Trophoblast cell (in vitro differentiated cells and primary cell): ENCODE results near the gene ENPP6.

ENCODE experiments used
- DNase-seq, 2 donors: peaks; one replicate each; pipeline ENCODE4 v3.0.0-alpha.2; 2016
- H2AFZ ChIP-seq: 2 replicates; pipeline ENCODE4 v1.6.1; 2013; ENCODE audit warnings: low read length, moderate library complexity, mild to moderate bottlenecking; ENCODE audit not compliant: insufficient read depth, poor library complexity
- H2AK5ac ChIP-seq: 2 replicates; pipeline ENCODE4 v1.6.1; 2013; ENCODE audit warnings: mild to moderate bottlenecking, low read length
- H2BK120ac ChIP-seq: 2 replicates; pipeline ENCODE4 v1.6.1; 2013; ENCODE audit warnings: low read length, mild to moderate bottlenecking, moderate library complexity; ENCODE audit not compliant: insufficient read depth, poor library complexity
- H2BK12ac ChIP-seq: 2 replicates; pipeline ENCODE4 v1.6.1; 2013; ENCODE audit warnings: mild to moderate bottlenecking, low read length, moderate library complexity
- H2BK5ac ChIP-seq: 2 replicates; pipeline ENCODE4 v1.6.1; 2013; ENCODE audit warnings: low read length, low read depth, moderate library complexity, mild to moderate bottlenecking; ENCODE audit not compliant: poor library complexity
- H3K14ac ChIP-seq: 2 replicates; pipeline ENCODE4 v1.6.1; 2013; ENCODE audit warnings: mild to moderate bottlenecking, low read length
- H3K18ac ChIP-seq: 2 replicates; pipeline ENCODE4 v1.6.1; 2013; ENCODE audit warnings: mild to moderate bottlenecking, low read length
- H3K23ac ChIP-seq: 2 replicates; pipeline ENCODE4 v1.6.1; 2013; ENCODE audit warnings: low read length
- H3K27ac ChIP-seq: 2 replicates; pipeline ENCODE4 v1.5.1; 2013; ENCODE audit warnings: low read depth, mild to moderate bottlenecking, inconsistent platforms, low read length, moderate library complexity
- H3K27me3 ChIP-seq: 2 replicates; pipeline ENCODE4 v1.6.1; 2013; ENCODE audit warnings: inconsistent platforms, mild to moderate bottlenecking, low read length, moderate library complexity; ENCODE audit not compliant: insufficient read depth
- H3K36me3 ChIP-seq, 2 experiments: 1 replicate in 1 of 2; 2 replicates in 1 of 2; pipeline ENCODE4 v1.6.1; 2013; ENCODE audit warnings: low read length in 2 of 2, mild to moderate bottlenecking in 2 of 2, moderate library complexity in 1 of 2; ENCODE audit not compliant: insufficient read depth in 2 of 2, control insufficient read depth in 1 of 2
- H3K4ac ChIP-seq: 2 replicates; pipeline ENCODE4 v1.6.1; 2013; ENCODE audit warnings: low read depth, mild to moderate bottlenecking, low read length, moderate library complexity
- H3K4me1 ChIP-seq, 2 experiments: 1 replicate in 1 of 2; 2 replicates in 1 of 2; pipeline ENCODE4 v1.6.1; 2013; ENCODE audit warnings: low read length in 2 of 2, mild to moderate bottlenecking in 2 of 2, moderate library complexity in 1 of 2; ENCODE audit not compliant: insufficient read depth in 2 of 2, control insufficient read depth in 1 of 2
- H3K4me2 ChIP-seq: 2 replicates; pipeline ENCODE4 v1.6.1; 2013; ENCODE audit warnings: inconsistent platforms, mild to moderate bottlenecking, low read length, moderate library complexity
- H3K4me3 ChIP-seq: 2 replicates; pipeline ENCODE4 v1.5.1; 2013; ENCODE audit warnings: mild to moderate bottlenecking, low read depth, low read length, inconsistent platforms
- H3K79me1 ChIP-seq: one replicate; pipeline ENCODE4 v1.6.1; 2013; ENCODE audit warnings: low read length
- H3K79me2 ChIP-seq: 2 replicates; pipeline ENCODE4 v1.6.1; 2013; ENCODE audit warnings: low read length, mild to moderate bottlenecking; ENCODE audit not compliant: control insufficient read depth, insufficient read depth, poor library complexity
- H3K9ac ChIP-seq: 2 replicates; pipeline ENCODE4 v1.6.1; 2013; ENCODE audit warnings: mild to moderate bottlenecking, low read length
- H3K9me3 ChIP-seq: 2 replicates; pipeline ENCODE4 v1.6.1; 2013; ENCODE audit warnings: low read depth, mild to moderate bottlenecking, control low read depth, inconsistent platforms, low read length; ENCODE audit not compliant: insufficient read depth
- H4K12ac ChIP-seq: 2 replicates; pipeline ENCODE4 v1.6.1; 2013; ENCODE audit warnings: low read depth, mild to moderate bottlenecking, low read length, moderate library complexity
- H4K8ac ChIP-seq: 2 replicates; pipeline ENCODE4 v1.6.1; 2013; ENCODE audit warnings: low read depth, mild to moderate bottlenecking, low read length, moderate library complexity
- H4K91ac ChIP-seq: one replicate; pipeline ENCODE4 v1.6.1; 2013; ENCODE audit warnings: low read depth, mild to moderate bottlenecking, low read length, moderate library complexity
- WGBS: extraction: QIAGEN DNeasy Blood & Tissue Kit; methylation state at CpG from one replicate; pipeline ENCODE4 v1.1.7; 2013; ENCODE audit warnings: missing lambda C conversion rate; ENCODE audit not compliant: insufficient read length, insufficient coverage; ENCODE audit errors: extremely low coverage; 5-methylcytosine and 5-hydroxymethylcytosine counted together

The ENPP6 gene

DNA sequence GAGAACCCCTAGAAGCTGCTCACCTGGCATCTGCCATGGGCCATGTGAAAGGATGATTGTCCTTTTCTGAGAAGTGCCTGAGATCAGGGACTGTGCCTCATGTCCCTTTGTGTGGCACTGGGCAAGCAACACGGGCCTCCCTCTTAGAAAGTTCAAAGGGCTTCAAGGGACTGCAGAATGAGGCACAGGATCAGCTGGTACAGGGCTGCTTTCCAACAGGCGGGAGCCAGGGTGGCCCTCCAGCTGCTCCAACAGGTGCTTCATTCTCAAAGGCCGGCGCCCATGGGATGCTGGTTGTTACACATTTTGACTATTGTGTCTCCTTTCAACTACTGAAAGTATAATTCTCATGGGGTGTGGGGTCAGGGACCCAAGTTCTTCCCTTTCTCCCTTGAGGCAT lies 114.7 kb downstream of the ENPP6 start:
- Histone ChIP-seq H3K79me1 (no peaks in the 10 kb centered on the region), H3K4me2 (no peak overlapping the region), H3K4me3 (no peak overlapping the region), H3K9ac (no peak overlapping the region), H4K91ac (no peak overlapping the region), H4K8ac (no peak overlapping the region), H3K36me3 (no peaks in the 10 kb centered on the region), H4K12ac (no peak overlapping the region), H3K23ac (no peak overlapping the region), H2BK5ac (no peak overlapping the region), H3K79me2 (no peaks in the 10 kb centered on the region), H3K9me3 (peaks cover 1% of the 10 kb centered on the region), H2AK5ac (no peak overlapping the region), H3K27ac (no peak overlapping the region), H2BK12ac (no peak overlapping the region), H3K14ac (no peak overlapping the region), H3K4ac (no peak overlapping the region), H3K27me3 (no peaks in the 10 kb centered on the region), H3K18ac (no peak overlapping the region), H2AFZ (no peak overlapping the region), H3K4me1 (peaks cover 4 to 9% of the 10 kb centered on the region in 2 experiments), H2BK120ac (no peak overlapping the region)
- no CpG with 5 or more reads among the region's 4 CpGs for WGBS
- DNase-seq = no peak

DNA sequence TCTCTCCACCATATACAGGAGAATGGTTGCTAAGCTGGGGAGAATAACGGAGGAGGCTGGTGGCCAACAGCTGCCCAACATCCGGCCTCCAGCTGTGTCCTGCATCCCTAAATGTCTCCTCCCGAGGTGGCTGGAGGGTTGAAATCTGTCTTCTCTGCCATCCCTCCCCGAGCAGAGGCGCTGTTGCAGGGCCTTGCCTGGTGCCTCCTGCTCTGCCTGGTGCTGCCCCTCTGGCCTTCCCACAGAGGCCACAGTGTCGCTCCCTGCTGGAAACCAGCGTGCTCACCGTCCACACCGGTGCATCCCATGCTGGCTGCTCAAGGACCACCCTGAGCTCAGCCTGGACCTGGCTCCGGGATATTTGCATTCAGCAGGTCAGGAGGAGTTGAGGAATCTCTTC lies 115.2 kb downstream of the ENPP6 start:
- no peak overlapping the region for H2BK5ac ChIP-seq
- peaks cover 4 to 9% of the 10 kb centered on the region in 2 experiments for H3K4me1 ChIP-seq
- no peak overlapping the region for H3K23ac ChIP-seq
- no peak for DNase-seq
- H4K91ac ChIP-seq = no peak overlapping the region
- no peak overlapping the region for H2AFZ ChIP-seq
- H3K9me3 ChIP-seq = peaks cover 1% of the 10 kb centered on the region
- no peaks in the 10 kb centered on the region for H3K36me3 ChIP-seq
- no peak overlapping the region for H4K8ac ChIP-seq
- no peak overlapping the region for H3K4me2 ChIP-seq
- no peak overlapping the region for H3K4ac ChIP-seq
- no peak overlapping the region for H3K18ac ChIP-seq
- H3K27me3 ChIP-seq = no peaks in the 10 kb centered on the region
- no peaks in the 10 kb centered on the region for H3K79me2 ChIP-seq
- H3K14ac ChIP-seq = no peak overlapping the region
- H3K79me1 ChIP-seq = no peaks in the 10 kb centered on the region
- WGBS = no CpG with 5 or more reads among the region's 10 CpGs
- H3K4me3 ChIP-seq = peak overlapping the region; percentile 1
- H3K9ac ChIP-seq = no peak overlapping the region
- H2AK5ac ChIP-seq = no peak overlapping the region
- no peak overlapping the region for H2BK120ac ChIP-seq
- no peak overlapping the region for H4K12ac ChIP-seq
- no peak overlapping the region for H3K27ac ChIP-seq
- H2BK12ac ChIP-seq = no peak overlapping the region

DNA sequence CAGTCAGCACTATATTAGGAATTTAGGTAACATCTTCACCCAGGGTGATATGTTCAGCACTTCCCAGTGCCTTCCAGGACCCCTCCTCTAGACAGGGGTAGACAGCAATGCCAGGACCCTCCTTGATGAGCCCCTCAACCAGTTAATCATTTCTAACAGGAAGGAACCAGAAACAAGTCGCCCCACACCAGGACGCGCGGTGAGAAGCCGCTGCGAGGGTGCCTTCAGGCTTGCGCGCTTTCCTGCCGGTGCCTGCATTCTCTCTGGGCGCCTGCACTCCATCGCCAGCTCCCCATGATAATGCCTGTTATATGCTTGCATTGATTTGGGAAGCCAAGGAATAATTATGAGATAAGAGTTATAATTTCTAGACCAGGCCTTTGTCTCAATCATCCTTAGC lies 116.0 kb downstream of the ENPP6 start:
- Histone ChIP-seq H3K18ac (no peak overlapping the region), H3K4me1 (peaks cover 4 to 9% of the 10 kb centered on the region in 2 experiments), H2BK5ac (no peak overlapping the region), H3K4me2 (no peak overlapping the region), H4K91ac (no peak overlapping the region), H2BK120ac (no peak overlapping the region), H3K27ac (no peak overlapping the region), H3K27me3 (no peaks in the 10 kb centered on the region), H3K9me3 (peaks cover 1% of the 10 kb centered on the region), H3K4ac (no peak overlapping the region), H3K36me3 (no peaks in the 10 kb centered on the region), H2AFZ (no peak overlapping the region), H3K79me2 (no peaks in the 10 kb centered on the region), H3K79me1 (no peaks in the 10 kb centered on the region), H3K23ac (no peak overlapping the region), H2AK5ac (no peak overlapping the region), H3K14ac (no peak overlapping the region), H4K8ac (no peak overlapping the region), H3K4me3 (no peak overlapping the region), H3K9ac (no peak overlapping the region), H2BK12ac (no peak overlapping the region), H4K12ac (no peak overlapping the region)
- no peak for DNase-seq
- no CpG with 5 or more reads among the region's 11 CpGs for WGBS

DNA sequence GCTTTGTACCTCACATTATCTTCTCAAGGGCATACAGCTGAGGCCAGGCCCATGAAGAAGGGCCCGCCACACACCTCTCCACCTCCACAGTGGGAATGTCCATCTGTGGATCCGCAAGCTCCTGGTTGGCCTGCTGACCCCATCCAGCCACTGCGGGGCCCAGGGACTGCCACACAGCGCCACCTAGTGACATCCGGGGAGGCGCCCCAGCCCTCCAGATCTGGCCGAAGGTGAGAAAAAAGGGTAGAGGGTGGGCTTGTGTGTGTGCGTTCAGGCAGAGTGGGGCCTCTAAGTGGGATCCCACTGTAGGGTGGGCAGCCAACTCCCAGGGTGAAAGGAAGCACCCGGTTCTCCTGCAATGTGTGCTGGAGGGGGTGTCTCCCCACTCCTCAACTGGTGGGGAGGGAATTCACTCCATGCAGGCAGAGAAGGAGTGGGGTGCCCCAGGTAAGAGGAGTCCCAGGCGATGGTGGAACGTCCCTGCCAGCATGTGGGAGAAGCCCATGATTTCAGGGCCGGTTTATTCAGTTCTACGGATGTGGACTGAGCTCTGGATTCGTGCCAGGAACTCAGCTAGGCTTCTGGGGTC lies 117.3 kb downstream of the ENPP6 start:
- Histone ChIP-seq H3K27me3 (no peaks in the 10 kb centered on the region), H3K9ac (no peak overlapping the region), H4K12ac (no peak overlapping the region), H2AFZ (no peak overlapping the region), H3K4me3 (no peak overlapping the region), H2BK120ac (no peak overlapping the region), H3K9me3 (no peaks in the 10 kb centered on the region), H4K8ac (no peak overlapping the region), H2BK12ac (peak overlapping the region; percentile 38), H3K18ac (no peak overlapping the region), H3K4me1 (peaks cover 4 to 9% of the 10 kb centered on the region in 2 experiments), H3K79me1 (no peaks in the 10 kb centered on the region), H2BK5ac (no peak overlapping the region), H2AK5ac (peak overlapping the region; percentile 8), H3K14ac (no peak overlapping the region), H3K23ac (no peak overlapping the region), H3K4ac (no peak overlapping the region), H3K4me2 (no peak overlapping the region), H3K36me3 (no peaks in the 10 kb centered on the region), H3K27ac (no peak overlapping the region), H3K79me2 (no peaks in the 10 kb centered on the region), H4K91ac (no peak overlapping the region)
- peak; percentile 41 to 52 for DNase-seq
- WGBS = no CpG with 5 or more reads among the region's 14 CpGs
